HCT116 (cell line): ENCODE data around the gene WDR13. TPM values are rescaled to one million over a fixed set of nuclear protein-coding genes. Genes with fewer than 3 reads are reported as not detected.

Experiments used
- ATAC-seq: fragments of 200-7000 bp; cut with Tn5 transposase; 2 replicates; pipeline ENCODE4 v1.9.1; 2020; ENCODE audit warnings: mild to moderate bottlenecking, moderate library complexity
- BruUV-seq: library from RNA; stranded (reverse); fragments of 400-500 nt; replicated peaks from 2 replicates; lab custom pipeline; 2021; lab: Mats Ljungman, UMichigan
- CTCF ChIA-PET: fragments of 300-600 bp; sonication (Branson Sonifier 250); formaldehyde crosslinking; loops from one replicate; lab custom pipeline; 2021; ENCODE audit warnings: antibody characterized with exemption; lab: Charles Lee
- POLR2A ChIA-PET: fragments of 300-600, 350-600 bp; sonication (Branson Sonifier 250); formaldehyde crosslinking; loops from one replicate; lab custom pipeline; 2021; ENCODE audit warnings: antibody characterized with exemption; lab: Charles Lee
- RAD21 ChIA-PET, 2 experiments: fragments of 300-600 bp; sonication (Branson Sonifier 250); formaldehyde crosslinking; loops; one replicate each; lab custom pipeline; 2023; ENCODE audit warnings: low total read pairs in 2 of 2; ENCODE audit not compliant: uncharacterized antibody in 2 of 2, unreplicated experiment in 2 of 2, low non-redundant PET in 1 of 2; lab: Charles Lee
- DNase-seq: peaks from one replicate; pipeline ENCODE4 v3.0.0-alpha.2; 2010; ENCODE audit warnings: low read depth, low spot score
- H2AFZ ChIP-seq: fragments of 200-600 bp; shearing (Covaris generic), sonication (generic); 2 replicates; pipeline ENCODE4 v1.6.1; 2017; ENCODE audit warnings: low read depth, mixed run types, mixed read lengths, antibody characterized with exemption, low read length; ENCODE audit not compliant: poor library complexity, severe bottlenecking
- H3K27ac ChIP-seq: 2 replicates; pipeline ENCODE4 v1.5.1; 2012; ENCODE audit warnings: low read depth, low read length
- H3K27me3 ChIP-seq: fragments of 200-600 bp; sonication (generic); 2 replicates; pipeline ENCODE4 v1.6.1; 2016; ENCODE audit warnings: mixed run types, low read length, mixed read lengths; ENCODE audit not compliant: insufficient read depth
- H3K36me3 ChIP-seq, 2 experiments: fragments of 200-500 bp in 1 of 2; fragments of 200-600 bp in 1 of 2; sonication (Bioruptor generic) in 1 of 2; sonication (generic) in 1 of 2; 2 replicates each; pipeline versions ENCODE4 v1.5.1 to v1.6.1; 2014 to 2016; ENCODE audit warnings: low read length in 2 of 2, inconsistent platforms in 1 of 2, mixed read lengths in 1 of 2, mixed run types in 1 of 2; ENCODE audit not compliant: insufficient read depth in 2 of 2, control insufficient read depth in 1 of 2
- H3K4me1 ChIP-seq, 2 experiments: fragments of 200-600 bp in 1 of 2; sonication (generic) in 1 of 2; 2 replicates each; pipeline versions ENCODE4 v1.5.1 to v1.6.1; 2012 to 2017; ENCODE audit warnings: low read length in 2 of 2, inconsistent platforms in 1 of 2, mild to moderate bottlenecking in 1 of 2, mixed read lengths in 1 of 2, mixed run types in 1 of 2, moderate library complexity in 1 of 2; ENCODE audit not compliant: insufficient read depth in 2 of 2, control insufficient read depth in 1 of 2
- H3K4me2 ChIP-seq: fragments of 200-600 bp; sonication (generic); 2 replicates; pipeline ENCODE4 v1.6.1; 2017; ENCODE audit warnings: mixed run types, low read length, mixed read lengths
- H3K4me3 ChIP-seq, 2 experiments: fragments of 200-600 bp in 1 of 2; sonication (generic) in 1 of 2; replicated peaks in 1 of 2; 2 replicates each; pipeline ENCODE4 v1.5.1; 2011 to 2016; ENCODE audit warnings: low read length in 2 of 2, control low read depth in 1 of 2, low read depth in 1 of 2, mild to moderate bottlenecking in 1 of 2, mixed read lengths in 1 of 2, mixed run types in 1 of 2
- H3K79me2 ChIP-seq: fragments of 200-600 bp; sonication (generic); 2 replicates; pipeline ENCODE4 v1.6.1; 2017; ENCODE audit warnings: mild to moderate bottlenecking, mixed run types, low read length, moderate library complexity, mixed read lengths; ENCODE audit not compliant: insufficient read depth
- H3K9ac ChIP-seq: fragments of 200-600 bp; sonication (generic); 2 replicates; pipeline ENCODE4 v1.6.1; 2016; ENCODE audit warnings: low read length, mixed read lengths
- H3K9me2 ChIP-seq: fragments of 200-600 bp; sonication (generic), shearing (Covaris generic); 2 replicates; pipeline ENCODE4 v1.6.1; 2017; ENCODE audit warnings: mixed run types, mild to moderate bottlenecking, moderate library complexity; ENCODE audit not compliant: insufficient read depth
- H3K9me3 ChIP-seq, 2 experiments: fragments of 200-500 bp in 1 of 2; fragments of 200-600 bp in 1 of 2; sonication (Bioruptor generic) in 1 of 2; sonication (generic) in 1 of 2; 2 replicates each; pipeline ENCODE4 v1.6.1; 2014 to 2017; ENCODE audit warnings: low read length in 2 of 2, mixed read lengths in 2 of 2, inconsistent platforms in 1 of 2, low read depth in 1 of 2, mild to moderate bottlenecking in 1 of 2, mixed run types in 1 of 2, moderate library complexity in 1 of 2; ENCODE audit not compliant: control insufficient read depth in 1 of 2, insufficient read depth in 1 of 2
- H4K20me1 ChIP-seq: fragments of 200-600 bp; sonication (generic), shearing (Covaris generic); 2 replicates; pipeline ENCODE4 v1.6.1; 2017; ENCODE audit warnings: mixed run types, mild to moderate bottlenecking, moderate library complexity; ENCODE audit not compliant: insufficient read depth
- ATF3 ChIP-seq: IDR thresholded peaks from 2 replicates; pipeline ENCODE4 v1.6.1; 2012
- EGR1 ChIP-seq: IDR thresholded peaks from 2 replicates; pipeline ENCODE4 v1.6.1; 2012; ENCODE audit warnings: low read depth
- EZH2 ChIP-seq: fragments of 200-600 bp; sonication (generic); IDR thresholded peaks from 2 replicates; pipeline ENCODE4 v1.6.1; 2017; ENCODE audit warnings: antibody characterized with exemption, mixed run types
- EZH2phosphoT487 ChIP-seq: fragments of 200-600 bp; IDR thresholded peaks from 2 replicates; pipeline ENCODE4 v1.6.1; 2018; ENCODE audit warnings: antibody characterized with exemption, borderline replicate concordance
- FOSL1 ChIP-seq: IDR thresholded peaks from 2 replicates; pipeline ENCODE4 v1.6.1; 2012; ENCODE audit warnings: low read depth
- JUND ChIP-seq: IDR thresholded peaks from 2 replicates; pipeline ENCODE4 v1.6.1; 2012
- POLR2A ChIP-seq: IDR thresholded peaks from 2 replicates; pipeline ENCODE4 v1.7.0; 2011; ENCODE audit warnings: borderline replicate concordance; ENCODE audit not compliant: insufficient read depth, insufficient read length; ENCODE audit errors: extremely low read depth
- SIN3A ChIP-seq: IDR thresholded peaks from 2 replicates; pipeline ENCODE4 v1.6.1; 2012; ENCODE audit warnings: low read depth
- SRF ChIP-seq: IDR thresholded peaks from 2 replicates; pipeline ENCODE4 v1.6.1; 2012; ENCODE audit warnings: low read depth
- ZFX ChIP-seq: fragments of 450-650 bp; IDR thresholded peaks from 2 replicates; pipeline ENCODE4 v1.6.1; 2017
- intact Hi-C: fragments of 100-400 bp; cut with micrococcal nuclease; formaldehyde crosslinking; loops from 2 replicates; pipeline ENCODE4 v1.10.0; 2022
- total RNA-seq: library from RNA; stranded (reverse); gene quantifications from one replicate; pipeline ENCODE4 v1.2.1, GENCODE V29; 2021; ENCODE audit not compliant: unreplicated experiment
- TF ChIP-seq, protein P1 (sequence below): IDR thresholded peaks from 2 replicates; pipeline ENCODE4 v1.6.1; 2011; ENCODE audit warnings: mild to moderate bottlenecking, low read length, moderate library complexity; ENCODE audit not compliant: insufficient replicate concordance; ENCODE audit errors: extremely low read depth

Gene WDR13
- total RNA-seq, 1 experiment from 2014 or later: 54.0 TPM

DNA sequence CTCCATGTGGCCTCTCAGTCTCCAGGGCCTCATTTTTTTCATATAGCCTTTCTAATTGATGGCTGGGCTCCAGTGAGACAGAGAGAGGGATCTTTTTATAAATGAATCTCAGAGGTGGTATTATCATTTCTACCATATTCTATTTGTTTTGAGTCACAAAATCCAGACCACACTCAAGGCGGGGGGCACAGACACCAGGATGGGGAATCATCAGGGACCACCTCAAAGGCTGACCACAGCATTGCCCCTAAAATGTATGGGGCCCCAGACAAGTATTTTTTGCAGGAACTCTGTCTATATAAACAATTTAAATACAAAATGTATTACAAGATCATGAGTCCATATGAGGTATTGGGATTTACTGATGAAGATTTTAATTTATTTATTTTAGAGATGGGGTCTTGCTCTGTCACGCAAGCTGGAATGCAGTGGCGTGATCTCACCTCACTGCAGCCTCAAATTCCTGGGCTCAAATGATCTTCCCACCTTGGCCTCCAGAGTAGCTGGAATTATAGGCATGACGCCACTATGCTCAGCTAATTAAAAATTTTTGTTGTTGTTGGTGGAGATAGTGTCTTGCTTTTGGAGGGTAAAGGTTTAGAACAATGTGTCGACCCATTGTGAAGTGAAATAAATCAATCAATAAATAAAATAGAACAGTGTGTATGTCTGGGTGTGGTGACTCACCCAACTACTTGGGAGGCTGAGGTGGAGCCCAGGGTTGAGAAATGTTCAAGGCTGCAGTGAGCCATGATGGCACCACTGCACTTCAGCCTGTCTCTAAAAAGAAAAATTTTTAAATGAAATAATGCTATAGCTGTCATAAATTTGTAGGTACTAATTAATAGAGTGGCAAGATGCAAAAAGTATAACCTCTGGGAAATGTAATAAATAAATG is 29.4 kb downstream of the WDR13 start:
- H3K9ac ChIP-seq: no peak overlapping the region
- DNase-seq: no peak
- H3K27me3 ChIP-seq: no peaks in the 10 kb centered on the region
- H3K79me2 ChIP-seq: no peaks in the 10 kb centered on the region
- no peak overlapping the region for H2AFZ ChIP-seq
- RAD21 ChIA-PET: no interaction called here
- no peak for ATAC-seq
- no peaks in the 10 kb centered on the region for H3K36me3 ChIP-seq
- H3K4me1 ChIP-seq: peaks cover 1 to 6% of the 10 kb centered on the region in 2 experiments; a peak in 3 of 4 replicates
- no peak for TF ChIP-seq SIN3A
- no peak for TF ChIP-seq ATF3
- TF ChIP-seq EZH2phosphoT487: no peak
- no peak for TF ChIP-seq FOSL1
- no peak for TF ChIP-seq POLR2A
- TF ChIP-seq JUND: no peak
- TF ChIP-seq ZFX: no peak
- TF ChIP-seq EGR1: no peak
- no peak for TF ChIP-seq EZH2
- TF ChIP-seq, protein P1, sequence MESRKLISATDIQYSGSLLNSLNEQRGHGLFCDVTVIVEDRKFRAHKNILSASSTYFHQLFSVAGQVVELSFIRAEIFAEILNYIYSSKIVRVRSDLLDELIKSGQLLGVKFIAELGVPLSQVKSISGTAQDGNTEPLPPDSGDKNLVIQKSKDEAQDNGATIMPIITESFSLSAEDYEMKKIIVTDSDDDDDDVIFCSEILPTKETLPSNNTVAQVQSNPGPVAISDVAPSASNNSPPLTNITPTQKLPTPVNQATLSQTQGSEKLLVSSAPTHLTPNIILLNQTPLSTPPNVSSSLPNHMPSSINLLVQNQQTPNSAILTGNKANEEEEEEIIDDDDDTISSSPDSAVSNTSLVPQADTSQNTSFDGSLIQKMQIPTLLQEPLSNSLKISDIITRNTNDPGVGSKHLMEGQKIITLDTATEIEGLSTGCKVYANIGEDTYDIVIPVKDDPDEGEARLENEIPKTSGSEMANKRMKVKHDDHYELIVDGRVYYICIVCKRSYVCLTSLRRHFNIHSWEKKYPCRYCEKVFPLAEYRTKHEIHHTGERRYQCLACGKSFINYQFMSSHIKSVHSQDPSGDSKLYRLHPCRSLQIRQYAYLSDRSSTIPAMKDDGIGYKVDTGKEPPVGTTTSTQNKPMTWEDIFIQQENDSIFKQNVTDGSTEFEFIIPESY: no peak
- TF ChIP-seq SRF: no peak
- no peak overlapping the region for H3K4me3 ChIP-seq
- POLR2A ChIA-PET: no interaction called here
- BruUV-seq: no TSS peak
- intact Hi-C loops: no loop called here
- no peaks in the 10 kb centered on the region for H4K20me1 ChIP-seq
- no peaks in the 10 kb centered on the region for H3K9me2 ChIP-seq
- H3K27ac ChIP-seq: no peak overlapping the region
- H3K9me3 ChIP-seq: no peaks in the 10 kb centered on the region
- no peak overlapping the region for H3K4me2 ChIP-seq
- CTCF ChIA-PET: no interaction called here
